GM12872 (cell line): ENCODE results near the gene CRISP2.

Experiments
- CTCF ChIP-seq: IDR thresholded peaks from 3 replicates; pipeline ENCODE4 v1.5.1; 2011; ENCODE audit warnings: low read depth, mild to moderate bottlenecking, low read length, moderate library complexity; ENCODE audit not compliant: insufficient read depth

CRISP2 gene

DNA sequence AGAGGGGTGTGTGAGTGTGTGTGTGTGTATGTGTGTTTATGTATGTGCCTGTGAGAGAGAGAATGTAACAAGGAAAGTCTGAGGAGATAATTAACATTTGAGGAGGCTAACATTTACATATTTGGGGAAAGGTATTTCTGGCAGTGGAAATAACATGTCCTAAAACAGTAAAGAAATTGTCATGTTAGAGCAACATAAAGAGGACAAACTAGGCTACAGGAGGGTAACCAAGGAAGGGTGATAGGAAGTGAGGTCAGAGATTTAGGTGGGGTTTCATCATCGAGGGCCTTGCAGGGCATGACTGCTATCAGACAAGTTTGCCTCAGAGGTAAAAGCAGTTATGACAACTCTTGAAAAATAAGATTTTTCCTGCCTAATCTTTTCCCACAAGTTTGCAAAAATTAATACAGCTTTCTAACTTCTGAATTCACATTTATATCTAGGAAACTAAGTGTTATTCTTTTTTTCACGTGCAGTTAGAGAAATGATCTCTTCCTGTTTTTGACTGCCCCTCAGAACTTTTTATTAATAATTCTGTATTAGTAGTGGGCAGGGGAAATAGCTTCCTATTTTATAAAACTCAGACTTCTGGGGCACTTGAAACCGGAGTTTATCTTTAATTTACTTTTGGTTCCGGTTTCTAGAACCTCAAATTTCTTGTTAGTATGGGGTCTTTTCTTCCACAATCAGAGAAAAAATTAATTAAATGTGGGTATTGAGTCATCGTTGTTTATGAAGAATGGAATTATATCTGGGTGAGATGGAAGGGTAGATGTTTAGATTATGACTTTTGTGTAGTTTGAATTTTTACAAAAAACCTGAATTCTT is 46.2 kb downstream of the CRISP2 start:
- TF ChIP-seq CTCF, result no peak

GRCh38 chr6:49666480-49666879 is 46.9 kb downstream of the CRISP2 start:
- no peak for TF ChIP-seq CTCF

- TF ChIP-seq CTCF, result no peak
Measured at GRCh38 chr6:49664817-49665216, 48.5 kb downstream of the CRISP2 start.

GRCh38 chr6:49662892-49663261 is 50.5 kb downstream of the CRISP2 start:
- no peak for TF ChIP-seq CTCF

DNA sequence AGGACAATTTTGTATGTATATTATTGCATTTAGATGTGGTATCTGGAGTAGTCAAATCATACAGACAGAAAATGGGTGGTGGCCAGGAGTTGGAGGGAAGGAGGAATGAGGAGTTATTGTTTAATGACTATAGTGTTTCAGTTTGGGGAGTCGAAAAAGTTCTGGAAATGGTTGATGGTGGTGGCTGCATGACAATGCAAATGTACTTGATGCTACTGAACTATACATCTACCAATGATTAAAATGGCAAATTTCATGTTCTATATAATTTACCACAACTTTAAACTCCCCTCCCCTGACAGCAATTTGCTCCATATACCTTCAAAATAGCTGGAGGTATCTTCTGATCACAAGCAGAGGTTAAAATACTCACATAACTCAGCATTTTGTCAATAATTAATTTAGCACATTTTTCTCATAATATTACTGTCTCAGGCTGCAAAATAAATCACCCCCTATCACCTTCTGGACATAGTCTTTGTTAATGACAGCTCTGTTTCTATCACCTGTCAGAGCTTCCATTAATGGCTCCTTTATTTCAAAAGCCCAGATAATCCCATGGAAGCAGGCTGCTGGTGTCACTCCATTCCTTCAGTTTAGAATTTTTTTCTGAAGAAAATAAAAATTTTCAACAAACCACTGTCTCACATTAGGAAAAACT is 51.0 kb downstream of the CRISP2 start:
- TF ChIP-seq CTCF, result no peak

- TF ChIP-seq CTCF, result no peak
Measured at GRCh38 chr6:49653942-49654341, 59.4 kb downstream of the CRISP2 start.

- no peak for TF ChIP-seq CTCF
Measured at GRCh38 chr6:49653438-49653837, 59.9 kb downstream of the CRISP2 start.
